Gastroesophageal sphincter (tissue), 3 donors: ENCODE data around the gene FAM89B.

Experiments used
- EP300 ChIP-seq: sonication (generic); formaldehyde crosslinking; IDR thresholded peaks from one replicate; pipeline ENCODE4 v1.6.1; 2017; ENCODE audit warnings: antibody characterized with exemption, mild to moderate bottlenecking
- POLR2A ChIP-seq, 2 donors: fragments of 450-650 bp; IDR thresholded peaks; one replicate each; pipeline ENCODE4 v1.6.1; 2017; ENCODE audit warnings: antibody characterized with exemption in 2 of 2, mild to moderate bottlenecking in 2 of 2, moderate library complexity in 1 of 2
- POLR2AphosphoS5 ChIP-seq: sonication (generic); formaldehyde crosslinking; IDR thresholded peaks from one replicate; pipeline ENCODE4 v1.6.1; 2017; ENCODE audit warnings: antibody characterized with exemption
- TF ChIP-seq, protein P1 (sequence below), 4 experiments: fragments of 200-600 bp in 2 of 4; fragments of 450-650 bp in 2 of 4; sonication (generic) in 1 of 4; IDR thresholded peaks; one replicate each; pipeline ENCODE4 v1.5.1; 2017 to 2019; ENCODE audit warnings: antibody characterized with exemption in 4 of 4, mild to moderate bottlenecking in 2 of 4, moderate library complexity in 2 of 4

DNA sequence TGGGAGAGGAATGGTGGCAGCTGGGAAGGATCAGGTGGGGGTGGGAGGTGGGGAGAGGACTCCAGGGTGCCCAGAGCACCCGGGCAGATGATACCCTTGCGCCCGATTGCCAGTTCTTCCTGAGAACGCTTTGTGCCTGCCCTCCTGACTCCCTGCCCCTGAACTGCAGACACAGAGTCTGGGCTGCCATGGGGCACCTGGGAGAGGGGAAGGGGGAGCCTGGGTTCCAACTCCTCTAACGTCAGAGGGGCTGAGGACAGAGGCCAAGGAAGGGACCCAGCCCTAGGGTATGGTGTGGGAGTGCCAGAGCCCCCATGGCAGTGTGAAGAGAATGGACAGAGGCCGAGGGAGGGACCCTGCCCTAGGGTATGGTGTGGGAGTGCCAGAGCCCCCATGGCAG lies 24.2 kb downstream of the FAM89B start:
- TF ChIP-seq, protein P1, sequence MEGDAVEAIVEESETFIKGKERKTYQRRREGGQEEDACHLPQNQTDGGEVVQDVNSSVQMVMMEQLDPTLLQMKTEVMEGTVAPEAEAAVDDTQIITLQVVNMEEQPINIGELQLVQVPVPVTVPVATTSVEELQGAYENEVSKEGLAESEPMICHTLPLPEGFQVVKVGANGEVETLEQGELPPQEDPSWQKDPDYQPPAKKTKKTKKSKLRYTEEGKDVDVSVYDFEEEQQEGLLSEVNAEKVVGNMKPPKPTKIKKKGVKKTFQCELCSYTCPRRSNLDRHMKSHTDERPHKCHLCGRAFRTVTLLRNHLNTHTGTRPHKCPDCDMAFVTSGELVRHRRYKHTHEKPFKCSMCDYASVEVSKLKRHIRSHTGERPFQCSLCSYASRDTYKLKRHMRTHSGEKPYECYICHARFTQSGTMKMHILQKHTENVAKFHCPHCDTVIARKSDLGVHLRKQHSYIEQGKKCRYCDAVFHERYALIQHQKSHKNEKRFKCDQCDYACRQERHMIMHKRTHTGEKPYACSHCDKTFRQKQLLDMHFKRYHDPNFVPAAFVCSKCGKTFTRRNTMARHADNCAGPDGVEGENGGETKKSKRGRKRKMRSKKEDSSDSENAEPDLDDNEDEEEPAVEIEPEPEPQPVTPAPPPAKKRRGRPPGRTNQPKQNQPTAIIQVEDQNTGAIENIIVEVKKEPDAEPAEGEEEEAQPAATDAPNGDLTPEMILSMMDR (IDR thresholded peaks at IDR 0.05): no peak
- TF ChIP-seq POLR2AphosphoS5: no peak
- TF ChIP-seq POLR2A (IDR thresholded peaks at IDR 0.05): no peak
- TF ChIP-seq EP300: no peak
